Panc1 (cell line): ENCODE measurements around the gene KRTAP5-7.

Experiments used
- CTCF ChIP-seq: fragments of 450-650 bp; IDR thresholded peaks from 2 replicates; pipeline ENCODE4 v1.5.1; 2017; ENCODE audit warnings: mild to moderate bottlenecking
- POLR2AphosphoS5 ChIP-seq: IDR thresholded peaks from 2 replicates; pipeline ENCODE4 v1.6.1; 2012; ENCODE audit warnings: mild to moderate bottlenecking, low read depth, low read length, moderate library complexity
- REST ChIP-seq, 2 experiments: IDR thresholded peaks; 2 replicates each; pipeline ENCODE4 v1.6.1; 2011 to 2012; ENCODE audit warnings: low read depth in 2 of 2, control low read depth in 1 of 2, low read length in 1 of 2, mild to moderate bottlenecking in 1 of 2, moderate library complexity in 1 of 2; ENCODE audit not compliant: insufficient read depth in 1 of 2
- TCF7L2 ChIP-seq: IDR thresholded peaks from 2 replicates; pipeline ENCODE4 v1.6.1; 2011; ENCODE audit warnings: mild to moderate bottlenecking, low read depth, low read length, inconsistent platforms

GRCh38 chr11:71499546-71499945 lies 27.5 kb upstream of the KRTAP5-7 start:
- TF ChIP-seq CTCF (no peak), POLR2AphosphoS5 (no peak), REST (IDR thresholded peaks at IDR 0.05; ENCODE audit: insufficient read depth in 1 of 2, low read depth in 2 of 2, low read length in 1 of 2) (no peak), TCF7L2 (no peak)
